Gastrocnemius medialis (tissue), 4 donors: ENCODE measurements around the gene NAALADL1.

Experiments
- CTCF ChIP-seq, 5 experiments: fragments of 450-650 bp in 3 of 5; fragments of 200-600 bp in 2 of 5; sonication (generic) in 2 of 5; IDR thresholded peaks in 4 of 5; conservative IDR thresholded peaks in 1 of 5; 1 replicate in 4 of 5; 2 replicates in 1 of 5; pipeline ENCODE4 v1.5.1; 2016 to 2019; ENCODE audit warnings: antibody characterized with exemption in 5 of 5, mild to moderate bottlenecking in 3 of 5, moderate library complexity in 3 of 5
- POLR2A ChIP-seq, 2 donors: fragments of 450-650 bp; IDR thresholded peaks; one replicate each; pipeline ENCODE4 v1.6.1; 2017; ENCODE audit warnings: antibody characterized with exemption in 2 of 2, mild to moderate bottlenecking in 2 of 2, moderate library complexity in 2 of 2

GRCh38 chr11:65040520-65040846 is 17.9 kb downstream of the NAALADL1 start:
- no peak for TF ChIP-seq CTCF (IDR thresholded peaks at IDR 0.05 in 4 of 5, conservative IDR thresholded peaks at IDR 0.05 in 1 of 5)
- TF ChIP-seq POLR2A (IDR thresholded peaks at IDR 0.05), result no peak
